ENCODE results near the gene DISC1.

GRCh38 chr1:231727171-231727570, 100.6 kb downstream of the DISC1 start:
- no peak for TF ChIP-seq CTCF (IDR thresholded peaks at IDR 0.05)
- TF ChIP-seq POLR2A (IDR thresholded peaks at IDR 0.05), result no peak
